Choroid plexus epithelial cell (primary cell): ENCODE results near the gene EP300.
"Not testable (repeated sequence)": the region's sequence is repeated elsewhere in the genome, so short reads cannot be mapped to it uniquely, and the experiment has no call there.

Experiments used
- DNase-seq: peaks from one replicate; pipeline ENCODE4 v3.0.0-alpha.2; 2010; ENCODE audit warnings: low read depth
- H3K4me3 ChIP-seq: 2 replicates; pipeline ENCODE4 v1.5.1; 2011; ENCODE audit warnings: low read depth, mild to moderate bottlenecking, control low read depth, low read length, moderate library complexity
- CTCF ChIP-seq: conservative IDR thresholded peaks from 2 replicates; pipeline ENCODE4 v1.5.1; 2011; ENCODE audit warnings: low read depth, mild to moderate bottlenecking, control low read depth, inconsistent platforms, low read length, moderate library complexity

The EP300 gene

GRCh38 chr22:41132550-41132949 lies 40.2 kb downstream of the EP300 start:
- TF ChIP-seq CTCF: no peak
- no peak for DNase-seq
- H3K4me3 ChIP-seq: no peak overlapping the region

- no peak for TF ChIP-seq CTCF
- no peak for DNase-seq
- H3K4me3 ChIP-seq: no peak overlapping the region
Observed at GRCh38 chr22:41140365-41140957, 48.1 kb downstream of the EP300 start.

GRCh38 chr22:41145921-41146320 lies 53.5 kb downstream of the EP300 start:
- DNase-seq, H3K4me3 ChIP-seq: not testable (repeated sequence)

GRCh38 chr22:41146573-41146972 lies 54.2 kb downstream of the EP300 start:
- DNase-seq: peak; percentile 21
- H3K4me3 ChIP-seq: no peak overlapping the region

GRCh38 chr22:41147722-41148121 lies 55.3 kb downstream of the EP300 start:
- TF ChIP-seq CTCF: no peak
- no peak for DNase-seq
- no peak overlapping the region for H3K4me3 ChIP-seq

More at GRCh38 chr22:41146573-41146972, 54.2 kb downstream of the EP300 start:
- no peak for TF ChIP-seq CTCF

- DNase-seq: no peak
- no peak overlapping the region for H3K4me3 ChIP-seq
Observed at GRCh38 chr22:41152902-41153301, 60.5 kb downstream of the EP300 start.

GRCh38 chr22:41157083-41157482 lies 64.7 kb downstream of the EP300 start:
- H3K4me3 ChIP-seq: no peak overlapping the region
- TF ChIP-seq CTCF: no peak
- no peak for DNase-seq

More at GRCh38 chr22:41152902-41153301, 60.5 kb downstream of the EP300 start:
- no peak for TF ChIP-seq CTCF

GRCh38 chr22:41169157-41169556 lies 76.8 kb downstream of the EP300 start:
- no peak for DNase-seq
- no peak overlapping the region for H3K4me3 ChIP-seq
- TF ChIP-seq CTCF: no peak
